ENCODE measurements around the gene MYH10.

Gene MYH10

DNA sequence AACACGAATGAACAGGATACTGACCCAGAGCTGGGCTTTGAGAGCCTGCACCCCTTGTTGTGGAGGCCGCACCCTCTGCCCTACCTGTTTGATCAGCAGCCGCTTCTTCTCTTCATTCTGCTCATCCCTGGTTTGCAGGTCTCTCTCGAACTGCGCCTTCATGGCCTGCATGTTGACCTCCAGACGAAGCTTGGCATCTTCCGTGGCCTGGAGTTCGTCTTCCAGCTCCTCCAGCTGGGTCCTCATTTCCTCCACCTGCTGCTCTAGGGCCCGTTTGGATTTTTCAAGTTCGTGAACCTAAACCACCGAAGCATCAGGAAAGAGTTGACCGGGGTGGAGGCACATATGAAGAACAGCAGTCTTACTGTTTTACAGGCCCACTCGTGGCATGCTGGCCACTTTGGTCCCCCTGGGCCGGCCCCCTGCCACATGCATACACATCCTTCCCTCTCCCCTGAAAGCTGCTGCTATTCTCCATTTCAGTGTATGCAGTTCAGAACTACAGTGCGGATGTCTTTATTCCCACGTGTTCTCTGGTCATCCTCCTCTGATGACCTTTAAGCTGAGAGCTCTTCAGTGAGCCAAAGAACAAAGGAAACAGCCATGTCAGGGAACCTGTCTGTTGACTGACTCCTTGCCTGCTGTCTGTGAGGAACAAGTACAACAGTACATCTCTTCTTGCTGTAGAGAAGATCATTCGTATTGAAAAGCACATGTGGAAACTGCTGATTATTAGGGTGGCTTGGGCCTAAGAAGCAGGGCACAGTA, 140.1 kb downstream of the MYH10 start:
- FAIRE-seq: no peak

DNA sequence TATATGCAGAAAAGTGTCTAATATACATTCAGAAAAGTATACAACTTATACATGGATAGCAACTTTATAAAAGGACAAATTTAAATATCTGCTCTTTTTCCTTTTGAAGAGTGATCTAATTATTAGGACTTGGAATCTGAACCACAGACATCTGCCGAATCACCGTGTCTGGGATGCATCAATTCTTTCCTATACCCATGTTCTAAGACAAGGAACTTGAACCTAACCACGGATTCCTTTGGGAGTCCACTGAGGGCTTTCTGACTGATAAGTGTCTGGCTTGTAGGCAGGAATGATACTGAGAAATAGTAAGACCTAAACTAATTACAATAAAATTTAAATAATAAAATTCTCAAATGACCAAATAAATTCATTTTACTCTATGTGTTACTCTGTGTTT, 140.7 kb downstream of the MYH10 start:
- FAIRE-seq: no peak

DNA sequence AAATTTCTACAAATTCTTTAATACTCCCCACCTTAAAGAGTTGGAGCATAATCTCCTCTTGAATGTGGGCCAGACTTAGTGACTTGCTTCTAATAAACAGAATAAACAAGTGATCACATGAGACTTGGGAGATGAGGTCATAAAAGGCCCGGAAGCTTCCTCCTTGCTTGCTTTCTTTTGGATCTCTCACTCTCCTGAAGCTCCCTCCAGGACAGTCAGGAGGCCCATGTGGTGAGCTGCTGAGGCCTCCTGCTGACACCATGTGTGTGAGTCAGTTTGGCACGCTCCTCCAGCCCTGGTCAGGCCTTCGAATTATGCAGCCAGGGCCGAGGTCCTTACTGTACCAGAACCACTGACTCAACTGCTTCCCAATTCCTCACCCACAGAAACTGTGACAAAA, 141.6 kb downstream of the MYH10 start:
- no peak for FAIRE-seq

DNA sequence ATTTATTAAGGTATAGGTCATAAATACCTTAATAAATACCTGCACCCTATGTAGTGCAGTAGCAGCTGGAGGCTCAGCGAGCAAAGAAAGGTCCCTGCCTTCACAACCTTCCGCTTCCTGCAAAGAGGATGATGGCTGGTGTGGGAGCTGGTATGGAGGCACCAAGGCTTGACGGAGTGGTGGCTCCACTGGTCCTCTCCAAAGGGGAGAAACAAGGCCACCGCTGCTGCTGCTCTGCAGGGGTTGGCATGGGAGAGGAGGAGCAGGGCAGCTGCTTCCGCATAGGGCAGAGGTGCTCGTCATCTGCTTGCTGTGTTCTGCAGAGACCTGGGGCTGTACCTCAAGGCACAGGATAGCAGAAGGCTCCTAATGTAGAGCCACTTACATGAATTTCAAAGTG, 142.0 kb downstream of the MYH10 start:
- FAIRE-seq: no peak

DNA sequence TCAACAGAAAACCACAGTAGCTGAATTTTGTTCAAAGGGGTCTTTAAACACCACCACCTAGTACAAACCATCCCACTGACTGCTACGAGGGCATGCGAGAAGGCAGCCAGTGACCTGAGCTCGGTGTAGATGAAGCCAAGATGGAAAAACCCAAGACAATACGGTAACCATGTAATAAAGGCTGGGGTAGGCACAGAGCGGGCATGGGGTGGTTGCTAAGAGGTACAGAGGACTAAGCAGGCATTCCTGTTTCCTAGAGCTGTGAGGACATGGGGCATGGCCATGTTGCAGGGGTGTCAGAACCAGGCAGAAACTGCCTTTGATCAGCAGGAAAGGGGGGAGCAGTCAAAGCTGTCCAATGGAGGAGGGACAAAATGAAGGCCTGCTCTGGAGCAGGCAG, 142.8 kb downstream of the MYH10 start:
- no peak for FAIRE-seq

DNA sequence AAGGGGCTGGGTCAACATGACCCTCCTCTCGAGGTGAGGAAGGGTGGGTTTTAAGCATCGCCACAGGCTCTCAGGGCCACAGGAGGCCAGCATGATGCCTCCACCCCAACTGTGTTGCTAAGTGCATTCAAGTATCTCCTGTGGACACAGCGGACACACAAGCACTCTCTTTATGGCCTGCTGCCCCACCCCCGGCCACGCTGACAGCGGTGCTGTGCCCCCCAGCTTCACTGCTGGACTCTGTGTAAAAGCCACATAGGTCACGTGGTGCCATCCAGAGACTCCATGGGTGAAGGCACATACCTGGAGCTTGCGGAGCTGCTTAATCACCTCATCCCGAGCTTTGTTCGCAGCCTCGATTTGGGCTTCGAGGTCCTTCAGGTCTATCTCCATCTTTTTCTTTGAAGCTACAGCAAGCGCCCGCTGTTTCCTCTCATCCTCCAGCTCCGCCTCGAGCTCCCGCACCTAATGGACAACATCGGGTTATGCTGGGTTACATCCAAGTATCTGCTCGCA, 143.3 kb downstream of the MYH10 start:
- no peak for FAIRE-seq

DNA sequence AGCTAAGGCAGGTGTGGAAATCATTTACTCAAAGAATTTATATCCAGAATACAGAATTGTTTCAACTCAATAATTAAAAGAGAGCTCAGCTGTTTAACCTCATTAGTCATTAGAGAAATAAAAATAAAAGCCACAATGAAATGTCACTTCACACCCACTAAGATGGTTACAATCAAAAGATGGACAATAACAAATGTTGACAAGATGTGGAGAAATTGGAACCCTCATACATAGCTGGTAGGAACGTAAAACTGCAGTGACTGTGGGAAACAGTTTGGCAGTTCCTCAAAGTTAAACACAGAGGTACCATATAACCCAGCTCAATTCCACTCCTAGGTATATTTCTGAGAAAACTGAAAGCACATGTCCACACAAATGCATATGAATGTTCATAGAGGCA, 145.0 kb downstream of the MYH10 start:
- FAIRE-seq: no peak

DNA sequence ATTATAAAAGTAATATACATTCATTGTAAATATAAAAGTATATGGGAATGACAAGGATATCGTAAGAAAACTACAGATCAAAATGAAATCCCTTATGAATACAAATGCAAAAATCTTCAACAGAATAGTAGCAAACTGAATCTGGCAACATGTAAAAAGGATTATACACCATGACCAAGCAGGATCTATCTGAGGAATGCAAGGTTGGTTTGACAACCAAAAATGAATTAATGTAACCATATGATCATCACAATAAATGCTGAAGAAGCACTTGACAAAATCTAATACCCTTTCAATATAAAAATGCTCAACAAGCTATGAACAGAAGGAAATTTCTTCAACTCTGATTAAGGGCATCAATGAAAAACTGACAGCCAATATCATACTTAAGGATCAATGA, 146.1 kb downstream of the MYH10 start:
- FAIRE-seq: no peak

DNA sequence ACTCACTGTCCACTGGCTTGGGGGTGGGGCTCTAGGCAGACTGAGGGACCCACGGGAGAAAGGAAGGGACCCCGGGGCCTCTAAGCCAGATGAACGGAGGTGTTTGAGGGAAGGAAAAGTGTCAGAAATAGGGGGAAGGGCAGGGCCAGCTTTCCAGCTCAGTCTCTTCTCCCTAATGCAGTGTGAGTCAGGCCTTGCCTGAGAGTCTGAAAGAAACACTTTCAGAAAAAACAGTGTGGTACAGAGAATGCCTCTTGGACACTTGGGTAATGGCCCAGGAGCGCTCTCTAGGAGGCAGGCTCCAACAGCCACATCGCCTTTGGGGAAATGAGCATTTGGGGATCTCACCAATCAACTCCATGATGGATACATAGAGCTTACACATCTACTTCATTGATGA, 148.0 kb downstream of the MYH10 start:
- FAIRE-seq: no peak

DNA sequence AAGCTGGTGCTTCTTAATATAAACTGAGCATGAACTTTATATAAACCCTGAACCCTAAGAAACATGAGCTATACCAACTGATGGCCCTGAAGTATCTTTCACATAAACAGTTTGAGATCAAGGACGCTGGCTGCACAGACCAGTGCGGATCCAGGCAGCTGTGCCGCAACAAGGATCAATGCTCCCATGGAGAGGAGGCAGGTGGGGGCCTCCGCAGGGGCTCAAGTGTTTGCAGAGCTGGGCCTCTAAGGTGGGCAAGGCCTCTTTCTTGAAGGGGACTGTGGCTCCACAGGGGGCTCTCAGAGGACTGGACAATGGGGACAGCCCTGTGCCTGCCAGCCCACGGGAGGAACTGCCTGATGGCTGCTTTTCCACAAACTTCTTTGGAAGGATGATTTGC, 148.8 kb downstream of the MYH10 start:
- FAIRE-seq: no peak

DNA sequence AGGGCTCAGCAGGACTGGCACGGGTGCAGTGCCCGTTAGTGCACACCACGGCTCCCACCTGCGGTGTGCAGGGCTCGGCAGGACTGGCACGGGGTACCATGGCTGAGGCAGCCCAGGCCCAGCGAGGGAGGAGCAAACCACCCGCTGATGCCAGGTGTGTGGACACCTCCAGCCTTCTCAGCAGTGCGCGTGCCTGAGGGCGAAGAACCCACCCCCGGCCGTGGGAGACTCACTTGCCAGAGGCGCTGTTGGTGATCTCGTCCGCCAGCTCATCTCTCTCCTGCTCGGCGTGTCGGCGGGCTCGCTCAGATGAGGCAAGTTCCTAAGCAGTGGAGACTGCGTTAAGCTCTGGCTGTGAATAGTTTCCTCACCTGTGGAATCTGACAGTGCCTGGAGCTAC, 149.4 kb downstream of the MYH10 start:
- FAIRE-seq: no peak

DNA sequence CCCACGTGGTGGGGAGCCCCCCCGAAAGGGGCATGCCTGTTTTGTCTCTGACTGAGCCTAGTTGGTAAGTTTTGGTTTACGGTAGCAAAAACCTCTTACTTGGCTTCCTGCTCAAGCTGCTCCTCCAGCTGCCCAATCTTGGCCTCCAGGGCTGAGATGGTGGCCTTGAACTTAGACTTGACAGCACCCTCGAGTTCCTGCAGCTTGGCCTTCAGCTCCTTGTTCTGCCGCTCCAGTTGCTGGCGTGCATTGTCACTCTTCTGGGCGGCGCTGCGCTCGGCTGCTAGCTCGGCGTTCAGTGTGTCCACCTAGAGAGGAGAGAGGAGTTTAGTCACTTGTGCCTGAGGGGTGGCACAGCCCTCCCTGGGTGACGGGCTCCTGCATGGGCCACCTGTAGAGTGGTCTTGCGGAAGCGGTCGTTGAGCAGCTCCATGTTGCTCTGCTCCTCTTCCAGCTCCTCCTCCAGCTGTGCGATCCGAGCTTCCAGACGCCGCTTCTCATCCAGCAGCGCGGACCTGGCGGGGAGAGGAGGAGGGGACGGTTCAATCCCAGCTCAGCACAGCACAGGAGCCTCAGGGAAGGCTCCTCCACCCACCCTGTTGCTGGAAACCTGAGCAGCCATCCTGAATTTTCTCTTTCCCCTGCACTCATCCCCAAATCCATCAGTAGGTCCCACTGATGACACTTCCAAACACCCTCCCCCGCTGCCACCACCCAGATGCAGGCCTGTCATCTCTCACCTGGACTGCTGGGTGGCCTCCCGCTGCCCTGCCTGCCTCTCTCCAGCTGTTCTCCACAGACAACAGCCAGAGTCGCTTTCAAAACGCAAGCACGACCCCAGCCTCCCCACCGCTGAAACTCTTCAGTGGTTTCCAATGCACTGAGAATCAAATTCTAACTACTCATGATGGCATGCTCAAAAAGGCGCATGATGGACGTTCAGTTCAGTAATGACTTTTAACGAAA, 150.2 kb downstream of the MYH10 start:
- FAIRE-seq: no peak

DNA sequence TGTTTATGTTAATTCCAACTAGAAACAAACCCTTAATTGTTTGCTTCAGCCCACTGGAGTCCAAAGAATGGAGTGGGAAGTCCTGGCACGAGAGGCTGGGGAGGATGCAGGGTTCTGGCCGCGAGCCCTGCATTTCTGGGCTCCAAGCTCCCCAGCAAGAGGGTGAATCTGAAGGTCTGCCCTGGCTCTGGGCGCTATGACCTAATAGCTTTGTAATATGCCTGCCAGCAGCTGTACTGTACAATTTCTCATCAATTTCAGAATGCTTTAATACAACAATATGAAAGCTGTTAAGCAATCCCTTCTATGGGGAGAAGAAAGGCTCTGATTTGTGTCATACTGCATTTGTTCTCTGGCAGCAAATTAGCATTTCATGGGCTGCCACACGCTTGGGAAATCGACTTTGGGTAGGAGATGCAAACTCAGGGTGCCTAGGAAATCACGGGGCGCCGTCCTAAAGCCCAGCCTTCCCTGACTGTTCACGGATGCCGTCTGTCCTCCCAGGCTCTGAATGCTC, 151.0 kb downstream of the MYH10 start:
- FAIRE-seq: no peak

DNA sequence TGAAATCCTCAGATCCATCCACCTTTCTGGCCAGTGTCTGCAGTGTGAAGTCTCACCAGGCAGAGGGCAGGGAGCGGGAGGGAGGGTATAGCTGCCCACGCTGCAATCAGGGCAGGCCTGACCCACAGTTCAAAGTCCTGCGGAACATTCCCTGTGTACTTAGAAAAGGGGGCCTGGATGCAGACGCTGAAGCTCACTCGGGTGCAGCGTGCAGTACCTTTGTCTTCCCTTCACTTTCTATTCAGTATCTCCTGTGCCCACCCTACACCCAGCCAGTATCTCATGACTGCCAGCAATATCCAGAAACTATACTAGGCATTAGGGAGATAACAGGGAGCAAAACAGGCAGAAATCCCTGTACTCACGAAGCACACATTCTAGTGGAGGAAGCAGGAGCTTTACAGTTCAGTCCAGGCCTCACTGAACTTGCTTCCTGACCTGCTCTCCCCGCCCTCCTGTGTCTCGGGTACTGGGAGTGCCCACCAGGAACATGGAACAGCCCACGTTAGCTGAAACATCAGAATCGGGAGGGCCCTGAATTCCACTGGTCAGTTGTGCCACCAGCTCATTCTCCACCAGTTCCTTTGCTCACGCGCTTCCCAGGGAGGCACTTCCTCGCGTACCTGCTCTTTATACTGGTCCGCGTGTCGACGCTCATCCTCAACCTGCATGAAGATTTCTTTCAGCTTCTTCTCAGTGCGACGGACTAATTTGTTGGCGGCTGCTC, 152.6 kb downstream of the MYH10 start:
- FAIRE-seq: no peak

DNA sequence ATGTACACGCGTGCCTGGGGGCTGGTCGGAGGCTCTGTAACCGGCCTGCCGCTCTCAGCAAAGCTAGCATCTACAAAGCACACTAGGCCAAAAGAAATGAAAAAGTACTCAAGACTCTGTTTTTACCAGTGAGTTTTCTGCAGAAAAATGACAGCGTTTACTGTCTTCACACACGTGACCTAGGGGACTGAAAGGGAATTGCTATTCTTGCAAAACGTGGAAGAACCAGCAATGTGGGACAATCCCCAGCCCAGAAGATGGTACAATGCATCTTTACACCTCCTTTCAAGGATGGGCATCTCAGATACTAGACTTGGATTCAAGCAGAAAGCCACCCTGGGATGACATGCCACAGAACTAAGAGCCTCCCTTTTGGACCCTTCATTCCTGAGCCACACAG, 153.4 kb downstream of the MYH10 start:
- FAIRE-seq: no peak

DNA sequence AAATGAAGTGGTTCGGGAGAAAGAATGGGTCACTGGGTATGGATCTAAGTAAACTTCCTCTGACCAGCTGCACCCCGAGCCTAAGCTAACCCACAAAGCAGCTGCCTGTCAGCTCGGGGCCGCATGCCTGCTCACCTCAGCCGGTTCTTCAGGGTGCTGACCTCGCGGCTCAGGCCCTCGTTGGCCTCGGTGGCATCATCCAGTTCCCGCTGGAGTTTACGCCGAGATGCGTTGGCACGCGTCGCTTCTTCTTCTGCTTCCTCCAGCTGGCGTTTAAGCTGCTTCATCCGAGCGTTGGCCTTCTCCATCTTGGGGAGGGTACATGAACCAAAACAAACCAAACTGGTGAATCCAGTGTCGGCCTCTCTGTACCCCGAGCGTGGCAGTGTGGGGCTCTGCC, 153.8 kb downstream of the MYH10 start:
- FAIRE-seq: no peak

DNA sequence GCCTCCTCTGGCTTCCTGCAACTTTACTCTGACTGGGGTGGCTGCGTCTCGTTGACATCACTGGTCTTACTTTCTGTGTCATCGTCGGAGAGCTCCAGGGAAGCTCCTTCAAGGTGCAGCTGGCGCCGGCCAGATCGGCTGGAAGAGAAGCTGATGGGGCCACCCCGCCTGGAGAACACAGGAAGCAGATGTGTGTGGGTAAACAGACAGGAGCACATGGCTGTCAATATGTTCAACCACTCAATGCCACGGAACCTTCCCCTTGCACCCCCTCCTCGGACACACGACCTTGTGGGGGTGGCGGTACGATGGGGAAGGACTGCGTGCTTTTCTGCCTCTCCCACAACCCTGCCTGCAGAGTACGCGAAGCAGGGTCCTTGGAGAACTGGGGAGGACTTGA, 154.7 kb downstream of the MYH10 start:
- no peak for FAIRE-seq

DNA sequence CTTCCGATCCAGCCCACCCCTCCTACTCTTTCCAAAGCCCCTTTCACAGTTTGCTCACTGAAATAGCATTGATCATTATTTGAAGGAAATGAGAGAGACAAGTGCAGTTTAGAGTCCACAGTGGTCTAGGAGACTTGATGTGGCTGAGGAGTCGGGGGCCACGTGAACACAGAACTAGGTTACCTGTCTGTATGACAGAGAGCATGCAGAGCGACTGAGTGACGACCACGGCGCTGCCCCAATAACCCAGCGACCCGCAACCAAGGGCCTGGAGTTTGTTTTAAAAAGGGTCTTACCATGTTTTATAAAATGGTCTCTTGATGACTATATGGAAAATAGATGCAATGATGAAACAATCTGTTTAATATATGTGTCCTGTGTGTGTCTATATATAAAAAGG, 155.3 kb downstream of the MYH10 start:
- no peak for FAIRE-seq

DNA sequence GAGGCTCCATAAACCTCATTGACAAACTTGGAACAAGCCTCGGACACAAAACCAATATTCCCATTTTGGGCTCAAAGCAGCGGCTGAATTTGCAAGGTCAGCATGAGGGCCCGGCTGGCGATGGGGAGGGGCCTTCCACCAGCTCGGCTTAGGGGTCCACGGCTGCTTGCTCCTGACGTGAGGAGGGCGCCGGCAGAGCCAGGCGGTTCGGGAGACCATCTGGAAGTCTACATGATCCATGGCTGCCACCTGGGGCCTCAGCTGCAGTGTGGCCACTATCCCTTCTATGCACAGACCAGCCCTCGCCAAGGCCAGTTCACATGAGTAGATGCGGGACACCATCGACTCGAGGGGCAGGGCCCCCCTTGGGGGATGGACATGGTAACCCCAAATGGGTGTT, 155.7 kb downstream of the MYH10 start:
- no peak for FAIRE-seq

DNA sequence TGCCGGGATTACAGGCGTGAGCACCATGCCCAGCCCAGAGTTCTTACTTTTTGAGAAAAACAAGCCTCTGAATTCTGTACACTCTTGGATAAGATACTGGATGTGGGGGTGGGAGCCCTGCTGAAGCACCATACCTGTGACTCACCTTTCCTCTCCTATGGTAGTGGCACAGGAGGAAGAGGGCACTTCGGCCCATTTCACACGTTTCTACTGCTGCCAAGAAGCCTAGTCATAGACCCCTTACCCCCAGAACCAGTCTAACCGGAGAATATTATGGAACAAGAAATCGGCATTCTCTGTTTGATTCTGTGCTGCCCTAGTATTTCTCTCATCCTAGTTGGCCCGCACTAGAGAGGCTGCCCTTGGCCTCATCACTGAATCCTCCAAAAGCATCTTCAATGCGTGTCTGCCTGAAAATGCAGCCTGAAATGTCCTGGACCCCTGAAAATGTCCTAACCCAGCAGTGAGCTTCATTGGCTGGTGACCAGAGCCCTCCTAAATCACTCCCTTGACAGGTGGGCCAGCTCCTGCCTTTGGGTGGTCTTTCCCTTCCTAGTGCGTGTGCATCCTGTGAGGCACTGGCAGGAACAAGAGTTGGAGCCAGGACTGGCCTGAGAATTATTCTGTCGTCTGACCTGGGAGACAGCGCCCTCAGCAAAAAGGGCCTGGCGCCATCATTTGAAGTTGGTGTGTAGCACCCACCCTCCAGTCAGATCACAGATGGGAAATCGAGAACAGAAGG, 156.9 kb downstream of the MYH10 start:
- FAIRE-seq: no peak

DNA sequence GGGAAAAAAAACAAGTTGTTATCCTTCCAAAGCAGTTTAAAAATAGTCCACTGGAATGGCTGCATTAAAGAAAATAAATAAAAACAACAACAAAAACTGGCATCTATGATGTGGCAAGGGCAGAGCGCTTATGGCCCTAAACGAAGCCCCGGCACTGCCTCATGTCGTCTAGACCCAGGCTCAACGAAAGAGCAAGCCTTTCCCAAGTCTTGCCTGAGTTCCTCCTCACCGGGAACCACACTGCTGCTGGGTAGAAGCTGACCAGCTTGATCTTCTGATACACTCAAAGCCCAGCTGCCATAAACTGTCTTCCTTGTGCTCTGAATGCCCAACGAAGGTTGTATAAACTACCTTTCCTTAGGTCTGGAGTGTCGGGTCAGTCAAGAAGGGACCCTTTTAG, 157.9 kb downstream of the MYH10 start:
- no peak for FAIRE-seq

DNA sequence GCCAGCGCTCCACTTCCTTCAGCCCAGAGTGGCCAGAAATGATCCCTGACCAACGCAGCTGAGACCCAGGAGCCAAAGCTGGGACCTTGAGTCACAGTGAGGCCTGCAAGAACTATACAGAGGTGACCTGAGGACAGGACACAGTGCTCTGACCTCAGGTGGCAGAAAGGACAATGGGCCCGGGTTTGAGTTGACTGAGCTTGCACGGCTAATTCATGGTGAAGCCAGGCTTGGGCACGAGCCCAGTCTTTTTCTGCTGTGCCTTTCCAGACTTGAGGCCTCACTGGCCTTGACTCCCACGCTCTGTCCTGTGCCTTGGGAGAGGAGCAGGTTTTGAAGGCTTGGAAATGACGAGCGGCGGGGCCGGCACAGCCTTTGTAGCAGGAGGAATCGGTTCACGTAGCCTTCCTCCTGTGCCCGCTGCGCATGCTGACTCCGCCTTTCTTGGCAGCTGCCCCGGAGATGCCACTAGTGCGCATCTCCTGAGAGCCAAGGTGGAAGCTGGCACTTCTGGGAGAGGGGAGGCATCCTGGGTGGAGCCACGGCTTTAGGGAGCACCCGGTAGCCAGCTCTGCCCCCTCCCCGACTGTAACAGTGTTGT, 160.0 kb downstream of the MYH10 start:
- FAIRE-seq: no peak

Measured in colon (tissue), 2 donors.